Sigmoid colon (tissue), 7 donors: ENCODE measurements around the gene TMEM201. TPM values are rescaled to one million over a fixed set of nuclear protein-coding genes. Genes with fewer than 3 reads are reported as not detected.

Experiments
- DNase-seq: peaks from one replicate; pipeline ENCODE4 v3.0.0-alpha.2; 2019
- H3K27ac ChIP-seq, 4 donors: fragments of 200-600 bp; sonication (generic); one replicate each; pipeline ENCODE4 v1.5.1; 2016 to 2019; ENCODE audit warnings: mild to moderate bottlenecking in 1 of 4
- H3K27me3 ChIP-seq, 3 donors: fragments of 200-600 bp; sonication (generic); one replicate each; pipeline ENCODE4 v1.5.1; 2019; ENCODE audit warnings: mild to moderate bottlenecking in 1 of 3
- H3K36me3 ChIP-seq, 4 donors: fragments of 200-600 bp; sonication (generic); one replicate each; pipeline ENCODE4 v1.5.1; 2016 to 2019
- H3K4me1 ChIP-seq, 4 donors: fragments of 200-600 bp; sonication (generic); one replicate each; pipeline ENCODE4 v1.5.1; 2017 to 2019
- H3K4me3 ChIP-seq, 4 donors: fragments of 200-600 bp; sonication (generic); one replicate each; pipeline ENCODE4 v1.5.1; 2017 to 2019; ENCODE audit warnings: mild to moderate bottlenecking in 2 of 4, moderate library complexity in 1 of 4
- H3K9me3 ChIP-seq, 4 donors: fragments of 200-600 bp in 3 of 4; sonication (generic) in 3 of 4; one replicate each; pipeline versions ENCODE4 v1.5.1 to v1.6.1; 2013 to 2019
- EP300 ChIP-seq, 4 donors: sonication (generic); formaldehyde crosslinking; IDR thresholded peaks; one replicate each; pipeline ENCODE4 v1.6.1; 2017; ENCODE audit warnings: antibody characterized with exemption in 4 of 4
- POLR2A ChIP-seq, 2 donors: fragments of 450-650 bp; IDR thresholded peaks; one replicate each; pipeline ENCODE4 v1.6.1; 2016; ENCODE audit warnings: antibody characterized with exemption in 2 of 2, mild to moderate bottlenecking in 2 of 2, moderate library complexity in 2 of 2
- POLR2AphosphoS5 ChIP-seq, 4 donors: sonication (generic); formaldehyde crosslinking; IDR thresholded peaks; one replicate each; pipeline ENCODE4 v1.6.1; 2017; ENCODE audit warnings: antibody characterized with exemption in 4 of 4
- WGBS, 2 donors: extraction: QIAGEN DNeasy Blood & Tissue Kit; methylation state at CpG; one replicate each; pipeline ENCODE4 v1.1.7; 2013; 5-methylcytosine and 5-hydroxymethylcytosine counted together
- intact Hi-C: fragments of 100-400 bp; cut with DNase I; formaldehyde crosslinking; loops from one replicate; pipeline ENCODE4 v1.15.1; 2023
- polyA plus RNA-seq, 3 donors: library from polyadenylated mRNA; stranded (reverse); fragments of 200-250 nt; gene quantifications; one replicate each; pipeline ENCODE4 v1.2.3, GENCODE V29; 2013
- total RNA-seq, 4 donors: library from RNA; depleted of rRNA; stranded (reverse); fragments of >200 nt; gene quantifications; one replicate each; pipeline ENCODE4 v1.1.0, GENCODE V29; 2016
- TF ChIP-seq, protein P1 (sequence below), 4 experiments: fragments of 450-650 bp in 3 of 4; fragments of 200-600 bp in 1 of 4; IDR thresholded peaks; one replicate each; pipeline ENCODE4 v1.5.1; 2016 to 2019; ENCODE audit warnings: antibody characterized with exemption in 4 of 4, mild to moderate bottlenecking in 3 of 4, moderate library complexity in 2 of 4
- donor health status: healthy with polysubstance abuse.
- donor health status: Bipolar disorder and iron deficiency.
- donor health status: healthy.

Gene TMEM201
- total and polyA plus RNA-seq, 7 donors: 0.23 to 7.4 (median 3.6) TPM

GRCh38 chr1:9573723-9574122 is 15.0 kb upstream of the TMEM201 start:
- Histone ChIP-seq H3K27me3 (no peaks in the 10 kb centered on the region), H3K4me3 (no peak overlapping the region), H3K4me1 (no peaks in the 10 kb centered on the region), H3K9me3 (no peaks in the 10 kb centered on the region), H3K27ac (no peak overlapping the region), H3K36me3 (peaks cover 0 to 10% (median 0%) of the 10 kb centered on the region in 4 donors)
- DNase-seq: no peak
- intact Hi-C loops: loop anchor here (1.0 to 10.0 kb wide), 3 partner anchors 46 to 309 kb away; no protein-coding TSS in a partner anchor
- WGBS, 2 donors: 80 to 84% methylated on average over 2 of the region's 2 CpGs
- no peak for TF ChIP-seq POLR2AphosphoS5 (IDR thresholded peaks at IDR 0.05)
- TF ChIP-seq, protein P1, sequence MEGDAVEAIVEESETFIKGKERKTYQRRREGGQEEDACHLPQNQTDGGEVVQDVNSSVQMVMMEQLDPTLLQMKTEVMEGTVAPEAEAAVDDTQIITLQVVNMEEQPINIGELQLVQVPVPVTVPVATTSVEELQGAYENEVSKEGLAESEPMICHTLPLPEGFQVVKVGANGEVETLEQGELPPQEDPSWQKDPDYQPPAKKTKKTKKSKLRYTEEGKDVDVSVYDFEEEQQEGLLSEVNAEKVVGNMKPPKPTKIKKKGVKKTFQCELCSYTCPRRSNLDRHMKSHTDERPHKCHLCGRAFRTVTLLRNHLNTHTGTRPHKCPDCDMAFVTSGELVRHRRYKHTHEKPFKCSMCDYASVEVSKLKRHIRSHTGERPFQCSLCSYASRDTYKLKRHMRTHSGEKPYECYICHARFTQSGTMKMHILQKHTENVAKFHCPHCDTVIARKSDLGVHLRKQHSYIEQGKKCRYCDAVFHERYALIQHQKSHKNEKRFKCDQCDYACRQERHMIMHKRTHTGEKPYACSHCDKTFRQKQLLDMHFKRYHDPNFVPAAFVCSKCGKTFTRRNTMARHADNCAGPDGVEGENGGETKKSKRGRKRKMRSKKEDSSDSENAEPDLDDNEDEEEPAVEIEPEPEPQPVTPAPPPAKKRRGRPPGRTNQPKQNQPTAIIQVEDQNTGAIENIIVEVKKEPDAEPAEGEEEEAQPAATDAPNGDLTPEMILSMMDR (IDR thresholded peaks at IDR 0.05): peak in 3 of 4 experiments; percentile 16 to 46 (median 38)

DNA sequence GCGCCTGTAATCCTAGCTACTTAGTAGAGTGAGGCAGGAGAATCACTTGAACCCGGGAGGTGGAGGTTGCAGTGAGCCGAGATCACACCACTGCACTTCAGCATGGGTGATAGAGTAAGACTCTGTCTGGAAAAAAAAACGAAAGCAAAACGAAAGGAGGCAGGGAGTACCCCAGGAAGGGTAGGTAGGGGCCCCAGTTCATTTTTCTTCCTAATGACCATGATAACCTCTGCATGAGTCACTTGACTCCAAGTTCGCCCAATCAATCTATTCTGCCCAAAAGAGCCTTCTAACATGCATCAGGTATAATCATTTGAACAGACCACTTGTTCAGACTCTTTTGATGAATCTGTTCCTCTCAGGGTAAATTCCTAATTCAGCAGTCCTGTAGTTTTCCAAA is 13.2 kb upstream of the TMEM201 start:
- no peak for DNase-seq
- intact Hi-C loops: loop anchor here (10.0 kb wide), 1 partner anchor 311 kb away; no protein-coding TSS in a partner anchor
- 95% methylated on average over 6 of the region's 6 CpGs for WGBS, 2 donors
- Histone ChIP-seq H3K36me3 (peaks cover 0 to 25% (median 0%) of the 10 kb centered on the region in 4 donors), H3K4me3 (no peak overlapping the region), H3K4me1 (no peaks in the 10 kb centered on the region), H3K27ac (no peak overlapping the region), H3K27me3 (no peaks in the 10 kb centered on the region), H3K9me3 (no peaks in the 10 kb centered on the region)
- TF ChIP-seq, protein P1 (IDR thresholded peaks at IDR 0.05): no peak
- TF ChIP-seq EP300 (IDR thresholded peaks at IDR 0.05) (no peak), POLR2AphosphoS5 (IDR thresholded peaks at IDR 0.05) (no peak), POLR2A (IDR thresholded peaks at IDR 0.05) (no peak)

GRCh38 chr1:9576903-9577302 is 11.8 kb upstream of the TMEM201 start:
- Histone ChIP-seq H3K27me3 (no peaks in the 10 kb centered on the region), H3K36me3 (peaks cover 0 to 36% (median 0%) of the 10 kb centered on the region in 4 donors), H3K9me3 (no peaks in the 10 kb centered on the region), H3K27ac (no peak overlapping the region), H3K4me3 (no peak overlapping the region), H3K4me1 (no peaks in the 10 kb centered on the region)
- 90 to 95% methylated on average over 6 of the region's 6 CpGs for WGBS, 2 donors
- intact Hi-C loops: loop anchor here (10.0 kb wide), 1 partner anchor 312 kb away; no protein-coding TSS in a partner anchor
- no peak for DNase-seq
- TF ChIP-seq, protein P1 (IDR thresholded peaks at IDR 0.05): no peak
- no peak for TF ChIP-seq EP300 (IDR thresholded peaks at IDR 0.05)
- TF ChIP-seq POLR2AphosphoS5 (IDR thresholded peaks at IDR 0.05): no peak
- TF ChIP-seq POLR2A (IDR thresholded peaks at IDR 0.05): no peak

DNA sequence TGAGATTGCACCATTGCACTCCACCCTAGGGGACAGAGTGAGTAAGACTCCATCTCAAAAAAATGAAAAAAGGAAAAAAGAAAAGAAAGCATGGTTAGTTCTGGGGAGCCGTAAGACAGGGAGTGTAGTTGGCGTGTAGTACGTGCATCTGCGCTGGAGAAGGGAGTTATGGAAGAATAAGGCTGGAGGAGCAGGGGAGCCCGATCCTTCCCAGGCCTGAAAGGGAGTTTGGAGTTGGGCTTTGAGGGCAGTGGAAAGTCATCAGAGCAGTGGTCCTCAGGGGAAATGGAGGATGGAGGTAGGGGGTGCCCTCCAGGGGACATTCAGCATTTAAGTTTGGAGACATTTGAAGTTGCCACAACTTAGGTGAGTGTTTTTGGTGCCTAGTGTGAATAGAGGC is 11.3 kb upstream of the TMEM201 start:
- no peak for TF ChIP-seq EP300 (IDR thresholded peaks at IDR 0.05)
- TF ChIP-seq POLR2A (IDR thresholded peaks at IDR 0.05): no peak
- TF ChIP-seq POLR2AphosphoS5 (IDR thresholded peaks at IDR 0.05): no peak
- TF ChIP-seq, protein P1 (IDR thresholded peaks at IDR 0.05): no peak
- Histone ChIP-seq H3K36me3 (peaks cover 0 to 41% (median 0%) of the 10 kb centered on the region in 4 donors), H3K4me1 (no peaks in the 10 kb centered on the region), H3K27ac (no peak overlapping the region), H3K27me3 (no peaks in the 10 kb centered on the region), H3K4me3 (no peak overlapping the region), H3K9me3 (no peaks in the 10 kb centered on the region)
- intact Hi-C loops: loop anchor here (10.0 kb wide), 1 partner anchor 313 kb away; no protein-coding TSS in a partner anchor
- DNase-seq: peak; percentile 7
- 88 to 97% methylated on average over 5 of the region's 5 CpGs for WGBS, 2 donors

- Histone ChIP-seq H3K36me3 (peaks cover 0 to 40% (median 0%) of the 10 kb centered on the region in 4 donors), H3K27me3 (no peaks in the 10 kb centered on the region), H3K9me3 (no peaks in the 10 kb centered on the region), H3K27ac (no peak overlapping the region), H3K4me3 (no peak overlapping the region), H3K4me1 (peaks cover 0 to 8% (median 0%) of the 10 kb centered on the region in 4 donors)
- TF ChIP-seq POLR2AphosphoS5 (IDR thresholded peaks at IDR 0.05) (no peak), POLR2A (IDR thresholded peaks at IDR 0.05) (no peak), EP300 (IDR thresholded peaks at IDR 0.05) (no peak)
- TF ChIP-seq, protein P1 (IDR thresholded peaks at IDR 0.05): no peak
- intact Hi-C loops: no loop called here
- peak; percentile 33 for DNase-seq
- WGBS, 2 donors: 88 to 92% methylated on average over 2 of the region's 2 CpGs
Measured at GRCh38 chr1:9580942-9581341, 7.8 kb upstream of the TMEM201 start.
